ENCODE results near the gene KRTAP1-5.

The KRTAP1-5 gene

GRCh38 chr17:40980596-40980995 is 46.4 kb downstream of the KRTAP1-5 start:
- TF ChIP-seq CTCF (IDR thresholded peaks at IDR 0.05; ENCODE audit: low read depth, low read length) (no peak), MAX (IDR thresholded peaks at IDR 0.05; ENCODE audit: low read depth, low read length) (no peak), POLR2A (IDR thresholded peaks at IDR 0.05; ENCODE audit: extremely low read depth, insufficient read length) (no peak), MYC (IDR thresholded peaks at IDR 0.05; ENCODE audit: low read depth, low read length) (no peak)

GRCh38 chr17:40980117-40980516 is 46.9 kb downstream of the KRTAP1-5 start:
- H3K4me3 ChIP-seq (ENCODE audit: low read depth, low read length), result no peak overlapping the region
- DNase-seq (ENCODE audit: low read depth), result no peak
- TF ChIP-seq CTCF (IDR thresholded peaks at IDR 0.05; ENCODE audit: low read depth, low read length), result no peak
- no peak for TF ChIP-seq POLR2A (IDR thresholded peaks at IDR 0.05; ENCODE audit: extremely low read depth, insufficient read length)
- no peak for TF ChIP-seq MAX (IDR thresholded peaks at IDR 0.05; ENCODE audit: low read depth, low read length)
- TF ChIP-seq MYC (IDR thresholded peaks at IDR 0.05; ENCODE audit: low read depth, low read length), result no peak

More at GRCh38 chr17:40980596-40980995, 46.4 kb downstream of the KRTAP1-5 start:
- DNase-seq (ENCODE audit: low read depth), result no peak
- no peak overlapping the region for H3K4me3 ChIP-seq (ENCODE audit: low read depth, low read length)

GRCh38 chr17:40978575-40979151 is 48.3 kb downstream of the KRTAP1-5 start:
- TF ChIP-seq CTCF (IDR thresholded peaks at IDR 0.05; ENCODE audit: low read depth, low read length) (no peak), MYC (IDR thresholded peaks at IDR 0.05; ENCODE audit: low read depth, low read length) (no peak), MAX (IDR thresholded peaks at IDR 0.05; ENCODE audit: low read depth, low read length) (no peak), POLR2A (IDR thresholded peaks at IDR 0.05; ENCODE audit: extremely low read depth, insufficient read length) (no peak)
- no peak for DNase-seq (ENCODE audit: low read depth)
- H3K4me3 ChIP-seq (ENCODE audit: low read depth, low read length), result no peak overlapping the region
